Forelimb muscle (tissue), 1 donor: Measurements from ENCODE around the gene KCNJ4. TPM values are rescaled to one million over a fixed set of nuclear protein-coding genes. Genes with fewer than 3 reads are reported as not detected.
"Not testable (repeated sequence)": the region's sequence is repeated elsewhere in the genome, so short reads cannot be mapped to it uniquely, and the experiment has no call there.

Experiments
- DNase-seq: peaks from one replicate; pipeline ENCODE4 v3.0.0-alpha.2; 2013; ENCODE audit warnings: low read depth
- polyA plus RNA-seq: library from polyadenylated mRNA; unstranded; fragments of 120-200 nt; gene quantifications from one replicate; pipeline ENCODE4 v1.2.1, GENCODE V29; 2013; ENCODE audit not compliant: insufficient read length

KCNJ4 gene
- polyA plus RNA-seq, 1 donor, result 0.24 TPM

DNA sequence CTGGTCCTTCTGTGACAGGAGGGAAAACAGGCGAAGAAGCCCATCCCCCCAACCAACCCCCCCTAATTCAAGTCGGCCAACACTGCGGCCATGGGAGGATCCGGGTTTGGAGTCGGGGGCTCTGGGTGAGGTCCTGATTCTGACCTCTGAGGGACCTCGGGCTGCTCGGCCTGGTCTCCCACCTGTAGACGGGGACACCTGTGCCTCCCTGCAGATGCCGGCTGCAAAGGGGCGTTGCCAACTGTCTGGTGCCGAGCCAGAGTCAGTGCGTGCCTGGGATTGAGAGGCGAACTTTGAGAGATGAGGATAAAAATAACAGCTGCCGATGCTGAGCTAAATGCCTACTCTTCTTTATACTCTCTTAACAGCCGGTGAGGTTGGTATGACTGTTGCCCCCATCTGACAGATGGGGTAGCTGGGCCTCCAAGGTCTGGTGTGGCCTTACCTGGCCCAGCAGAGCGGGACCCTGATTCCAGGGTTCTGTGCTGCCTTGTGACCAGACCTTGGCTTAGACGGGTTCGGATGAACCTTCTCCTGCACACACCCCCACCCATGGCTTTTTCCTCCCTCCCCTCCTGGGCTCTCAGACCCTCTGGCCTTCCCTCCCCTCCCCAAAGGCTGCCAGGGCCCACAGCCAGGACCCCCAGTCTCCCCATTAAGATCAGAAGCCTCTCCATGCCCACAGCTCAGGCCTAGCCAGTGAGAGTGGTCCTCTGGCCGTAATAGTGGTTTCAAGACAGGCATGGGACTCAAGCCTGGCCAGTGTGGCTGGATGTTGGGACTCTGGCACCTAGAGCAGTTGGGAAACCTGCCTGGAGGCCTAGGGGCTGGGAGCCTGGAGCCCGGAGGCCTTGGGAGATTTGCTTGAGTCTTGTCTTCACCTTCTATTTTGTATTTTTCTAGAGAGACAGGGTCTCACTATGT lies 41.7 kb downstream of the KCNJ4 start:
- DNase-seq, result no peak

DNA sequence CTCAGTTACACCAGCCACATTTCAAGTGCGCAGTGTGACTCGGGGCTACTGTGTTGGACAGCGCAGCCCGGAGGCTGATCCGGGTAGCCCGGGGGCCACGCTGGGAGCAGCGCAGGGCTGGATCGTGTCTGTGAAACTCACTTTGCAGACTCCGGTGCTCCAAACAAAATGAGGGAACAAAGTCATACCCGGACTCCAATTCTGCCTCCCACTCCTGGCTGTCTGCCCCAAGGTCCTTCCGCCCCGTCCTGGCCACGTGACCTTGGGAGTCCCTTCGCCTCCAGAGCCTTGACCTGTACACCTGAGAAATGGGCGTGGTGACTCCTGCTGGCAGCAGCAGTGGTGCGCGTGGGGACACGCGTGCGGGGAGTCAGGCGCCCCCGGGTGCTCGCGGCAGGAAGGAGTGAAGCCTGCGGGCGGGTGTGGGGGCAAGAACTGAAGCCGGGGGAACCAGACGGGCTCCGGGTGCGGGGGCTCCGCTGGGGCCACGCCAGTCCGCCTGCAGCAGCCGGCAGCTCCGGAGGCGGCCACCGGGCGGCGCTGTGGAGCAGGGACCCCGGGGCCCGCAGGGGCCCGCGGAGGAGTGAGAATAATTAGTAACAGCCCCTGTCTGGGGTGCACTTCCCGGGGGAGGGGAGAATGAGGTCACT lies 42.4 kb downstream of the KCNJ4 start:
- no peak for DNase-seq

DNA sequence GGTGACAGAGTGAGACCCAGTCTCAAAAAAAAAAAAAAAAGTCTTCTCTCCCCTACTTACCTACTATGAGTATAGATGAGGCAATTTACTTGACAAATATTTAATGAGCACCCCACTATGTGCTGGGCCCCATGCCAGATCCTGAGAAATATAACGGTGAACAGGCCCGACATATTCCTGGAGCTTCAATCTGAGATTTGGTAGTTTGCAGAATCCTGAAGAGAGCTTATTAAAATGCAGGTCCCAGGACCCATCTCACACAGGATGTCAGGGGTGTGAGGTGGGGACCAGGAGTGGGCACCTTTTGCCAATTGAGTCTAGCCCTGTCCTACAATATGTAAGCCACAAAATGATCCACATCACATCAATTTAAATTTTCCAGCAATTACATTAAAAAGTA lies 44.0 kb downstream of the KCNJ4 start:
- DNase-seq, result no peak

DNA sequence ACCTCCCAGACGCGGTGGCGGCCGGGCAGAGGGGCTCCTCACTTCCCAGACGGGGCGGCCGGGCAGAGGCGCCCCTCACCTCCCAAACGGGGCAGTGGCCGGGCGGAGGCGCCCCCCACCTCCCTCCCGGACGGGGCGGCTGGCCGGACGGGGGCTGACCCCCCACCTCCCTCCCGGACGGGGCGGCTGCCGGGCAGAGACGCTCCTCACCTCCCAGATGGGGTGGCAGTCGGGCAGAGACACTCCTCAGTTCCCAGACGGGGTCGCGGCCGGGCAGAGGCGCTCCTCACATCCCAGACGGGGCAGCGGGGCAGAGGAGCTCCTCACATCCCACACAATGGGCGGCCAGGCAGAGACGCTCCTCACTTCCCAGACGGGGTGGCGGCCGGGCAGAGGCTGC lies 45.1 kb downstream of the KCNJ4 start:
- not testable (repeated sequence) for DNase-seq

DNA sequence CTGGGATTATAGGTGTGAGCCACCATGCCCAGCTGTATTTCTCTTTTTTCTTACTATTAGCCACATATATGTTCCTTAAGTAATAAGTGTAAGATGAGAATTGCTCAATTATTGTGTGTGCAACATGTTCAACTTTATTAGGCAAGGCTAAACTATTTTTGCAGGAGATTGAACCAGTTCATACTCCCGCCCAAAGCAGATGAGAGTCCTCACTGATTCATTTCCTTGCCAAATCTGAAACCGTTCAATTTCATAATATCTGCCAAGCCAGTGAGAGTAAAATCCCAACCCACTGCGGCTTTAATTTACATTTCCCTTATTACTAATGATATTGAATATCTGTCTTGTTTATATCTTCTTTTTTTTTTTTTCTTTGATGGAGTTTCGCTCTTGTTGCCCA lies 48.4 kb downstream of the KCNJ4 start:
- DNase-seq, result no peak

DNA sequence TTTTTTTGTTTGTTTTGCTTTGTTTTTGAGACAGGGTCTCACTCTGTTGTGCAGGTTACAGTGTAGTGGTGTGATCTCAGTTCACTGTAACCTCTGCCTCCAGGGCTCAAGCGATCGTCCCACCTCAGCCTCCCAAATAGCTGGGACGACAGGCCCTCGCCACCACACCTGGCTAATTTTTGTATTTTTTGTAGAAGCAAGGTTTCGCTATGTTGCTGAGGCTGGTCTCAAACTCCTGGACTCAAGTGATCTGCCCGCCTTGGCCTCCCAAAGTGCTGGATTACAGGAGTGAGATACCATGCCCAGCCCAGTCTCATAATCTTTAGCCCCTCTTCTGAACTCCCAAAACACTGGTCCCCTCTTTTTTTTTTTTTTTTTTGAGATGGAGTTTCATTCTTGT lies 50.6 kb downstream of the KCNJ4 start:
- DNase-seq, result no peak

DNA sequence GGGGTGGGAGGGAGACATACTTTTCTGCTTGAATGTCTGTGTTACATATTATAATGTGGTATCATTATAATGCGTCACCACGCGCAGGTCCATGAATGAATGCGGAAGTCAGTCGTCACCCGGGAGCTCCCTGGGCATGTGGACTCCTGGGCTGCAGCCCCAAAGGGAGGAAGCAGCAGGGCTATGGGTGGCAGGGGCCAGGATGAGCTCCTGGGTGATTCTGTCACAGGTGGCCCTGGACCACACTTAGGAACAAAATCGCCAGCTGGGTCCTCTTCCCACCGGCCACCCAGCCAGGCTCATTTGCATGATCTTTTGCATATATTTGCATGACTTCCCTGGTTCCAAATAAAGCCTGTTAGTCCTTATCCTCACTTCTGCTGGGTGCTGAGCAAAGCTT lies 51.2 kb downstream of the KCNJ4 start:
- DNase-seq, result no peak

DNA sequence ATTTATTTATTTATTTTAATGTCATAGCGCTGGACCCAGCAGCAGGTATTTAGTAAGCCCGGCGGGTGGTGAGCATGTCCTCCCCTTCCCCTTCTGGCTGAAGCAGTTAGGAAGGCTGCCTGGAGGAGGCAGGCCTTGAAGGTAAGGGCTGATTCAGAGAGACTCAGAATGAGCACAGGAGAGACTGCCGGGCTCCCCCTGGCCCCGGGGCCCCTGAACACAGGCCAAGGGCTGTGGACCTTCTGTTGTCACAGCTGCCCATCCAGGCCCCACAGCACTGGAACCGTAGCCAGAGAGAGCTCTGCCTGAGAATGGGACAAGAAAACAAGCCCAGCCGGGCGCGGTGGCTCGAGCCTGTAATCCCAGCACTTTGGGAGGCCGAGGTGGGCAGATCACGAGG lies 52.8 kb downstream of the KCNJ4 start:
- no peak for DNase-seq

DNA sequence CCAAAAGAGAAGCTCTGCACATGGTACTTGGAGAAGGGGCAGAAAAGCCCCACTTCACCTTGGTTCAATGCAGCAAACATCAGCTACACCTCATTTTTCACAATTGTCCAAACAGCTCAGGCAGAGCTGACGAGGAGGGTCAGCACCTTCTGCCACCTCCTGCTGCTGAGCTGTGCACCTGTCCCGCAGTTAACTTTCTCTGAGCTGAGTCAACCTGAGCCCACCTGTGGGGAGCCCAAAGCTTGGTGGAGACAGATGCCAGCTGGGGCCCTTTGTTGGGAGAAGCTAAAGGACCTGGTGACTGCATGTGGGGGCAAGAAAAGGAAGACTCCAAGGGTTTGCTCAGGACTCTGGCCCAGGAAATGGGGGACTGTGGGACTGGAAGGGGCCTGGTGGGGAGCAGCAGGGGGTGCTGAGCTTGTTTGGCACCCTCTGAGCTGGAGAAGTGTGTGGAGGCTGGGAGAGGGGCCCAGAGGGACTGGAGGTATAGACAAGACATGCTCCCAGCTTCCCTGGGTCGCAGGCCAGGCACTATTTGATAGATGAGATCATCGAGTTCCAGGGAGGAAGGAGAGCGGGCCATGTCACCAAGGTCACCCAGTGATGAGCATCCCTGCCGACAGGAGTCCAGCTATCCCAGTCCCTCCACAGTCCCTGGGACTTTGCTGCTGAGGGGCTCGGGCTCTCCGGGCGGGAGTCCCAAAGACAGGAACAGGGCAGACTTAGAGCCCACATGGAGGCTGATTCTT lies 53.5 kb downstream of the KCNJ4 start:
- DNase-seq, result no peak

DNA sequence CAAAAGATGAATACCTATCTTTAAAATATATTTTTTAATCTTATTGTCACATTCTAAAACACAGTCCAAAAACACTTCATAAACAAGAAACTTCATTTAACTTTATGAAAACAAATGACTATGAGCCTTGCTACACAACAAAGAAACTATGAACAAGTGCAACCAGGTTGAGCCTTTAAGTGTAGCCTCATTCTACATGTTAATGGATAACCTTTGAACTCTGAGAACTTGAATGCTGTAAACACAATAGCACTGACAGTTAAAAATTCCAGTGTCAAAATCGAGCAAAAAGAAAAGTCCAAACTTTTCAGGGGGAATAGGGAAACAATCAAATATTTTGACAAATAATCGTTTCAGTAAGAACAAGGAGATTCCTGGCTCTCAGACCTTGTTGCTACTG lies 54.7 kb downstream of the KCNJ4 start:
- DNase-seq, result not testable (repeated sequence)

DNA sequence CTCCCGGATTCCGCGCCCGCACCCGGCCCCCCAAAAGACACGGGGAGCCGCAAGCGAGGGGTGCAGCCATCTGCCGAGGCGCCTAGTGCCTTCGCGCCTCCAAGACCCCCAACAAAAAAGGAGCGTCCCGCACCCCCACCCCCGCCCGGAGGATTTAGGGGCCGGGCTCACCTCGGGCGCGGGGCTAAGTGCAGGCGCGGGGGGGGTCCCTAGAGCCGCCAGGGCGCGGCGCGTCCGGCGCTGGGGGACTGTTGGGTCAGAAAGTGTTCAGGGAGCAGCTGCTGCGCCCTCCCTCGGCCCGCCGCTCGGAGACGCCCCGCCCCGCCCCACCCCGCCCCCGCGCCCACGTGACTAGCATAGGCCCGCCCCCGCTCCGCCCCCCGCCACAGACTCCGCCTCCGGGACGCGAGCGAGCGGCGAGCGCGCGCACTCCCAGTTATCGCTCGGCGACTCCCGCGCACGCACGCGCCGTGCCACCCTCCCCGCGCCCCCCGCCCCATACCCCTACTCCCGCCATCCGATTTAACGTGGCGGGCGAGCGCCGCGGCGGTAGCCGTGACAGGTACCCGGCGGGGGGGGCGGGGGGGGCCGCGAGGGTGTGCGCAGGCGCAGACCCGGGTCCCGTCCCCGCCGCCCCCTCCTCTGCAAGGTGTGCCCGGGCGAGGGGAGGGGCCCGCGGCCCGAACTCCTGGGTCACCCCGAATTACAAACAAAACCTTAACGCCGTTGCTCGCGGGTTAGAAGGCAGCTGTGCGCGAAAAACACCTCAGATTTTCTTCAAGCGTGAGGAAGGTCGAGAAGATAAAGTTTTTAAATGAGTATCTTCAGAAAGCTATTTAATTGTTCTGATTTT lies 56.2 kb downstream of the KCNJ4 start:
- no peak for DNase-seq

DNA sequence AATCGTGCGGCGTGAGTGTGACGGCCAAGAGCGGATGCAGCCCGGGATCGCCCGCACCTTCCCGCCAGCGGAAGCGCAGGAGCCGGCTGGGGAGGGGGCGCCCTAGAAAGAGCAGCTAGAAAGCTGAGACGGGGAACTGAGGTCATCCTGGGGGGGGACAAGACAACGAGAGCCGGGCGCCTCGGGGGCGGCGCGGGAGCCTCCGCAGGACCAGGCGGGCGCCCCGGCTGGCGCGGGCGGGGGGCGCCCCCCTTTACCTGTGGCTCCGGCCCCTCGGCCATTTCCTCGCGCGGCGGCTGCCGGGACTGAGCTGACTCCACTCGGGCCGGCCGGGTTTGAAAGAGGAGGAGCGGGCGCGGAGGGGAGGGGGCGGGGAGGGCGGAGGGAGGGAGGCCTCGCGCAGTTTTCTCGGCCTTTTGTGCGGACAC lies 56.8 kb downstream of the KCNJ4 start:
- not testable (repeated sequence) for DNase-seq

DNA sequence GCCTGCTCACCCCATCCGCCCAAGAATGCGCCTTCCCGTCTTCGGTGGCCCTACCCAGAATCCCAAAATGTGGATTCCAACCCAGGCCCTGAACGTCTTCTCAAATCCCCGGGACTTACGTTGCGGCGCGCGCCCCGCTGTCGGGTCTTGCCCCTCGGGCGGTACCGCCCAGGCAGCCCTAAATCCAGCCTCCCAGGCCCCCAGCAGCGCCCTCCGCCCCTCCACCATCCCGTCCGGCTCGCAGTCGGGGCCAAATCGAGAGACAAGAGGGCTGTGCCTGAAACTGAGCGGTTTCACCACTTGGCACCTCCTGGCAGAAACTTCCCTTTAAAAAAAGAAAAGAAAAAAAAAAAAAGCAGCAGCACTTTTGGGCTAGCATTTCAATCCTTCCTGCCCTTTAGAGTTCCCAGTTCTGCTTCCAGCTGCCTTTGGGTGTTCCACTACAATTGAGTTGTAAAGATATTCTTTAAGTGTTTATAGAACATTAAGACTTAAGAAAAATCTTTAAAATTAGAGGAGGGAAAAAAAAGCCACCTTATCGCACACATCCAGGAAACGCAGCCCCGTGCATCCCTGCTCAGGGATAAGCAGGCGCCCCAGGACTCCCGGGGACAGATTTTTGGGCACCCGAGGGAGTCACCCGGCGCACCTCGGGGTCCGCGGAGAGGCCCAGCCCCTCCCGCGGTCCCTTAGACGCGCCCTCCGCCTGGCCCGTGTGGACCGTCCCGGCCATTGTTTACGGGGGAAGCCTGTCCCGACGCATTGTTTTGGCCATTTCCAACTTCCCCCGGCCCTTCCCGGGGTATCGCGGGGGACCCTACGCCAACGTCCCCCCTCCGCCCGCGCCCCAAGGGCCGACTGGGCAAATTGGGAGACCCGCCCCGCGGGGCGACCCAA lies 57.6 kb downstream of the KCNJ4 start:
- no peak for DNase-seq

DNA sequence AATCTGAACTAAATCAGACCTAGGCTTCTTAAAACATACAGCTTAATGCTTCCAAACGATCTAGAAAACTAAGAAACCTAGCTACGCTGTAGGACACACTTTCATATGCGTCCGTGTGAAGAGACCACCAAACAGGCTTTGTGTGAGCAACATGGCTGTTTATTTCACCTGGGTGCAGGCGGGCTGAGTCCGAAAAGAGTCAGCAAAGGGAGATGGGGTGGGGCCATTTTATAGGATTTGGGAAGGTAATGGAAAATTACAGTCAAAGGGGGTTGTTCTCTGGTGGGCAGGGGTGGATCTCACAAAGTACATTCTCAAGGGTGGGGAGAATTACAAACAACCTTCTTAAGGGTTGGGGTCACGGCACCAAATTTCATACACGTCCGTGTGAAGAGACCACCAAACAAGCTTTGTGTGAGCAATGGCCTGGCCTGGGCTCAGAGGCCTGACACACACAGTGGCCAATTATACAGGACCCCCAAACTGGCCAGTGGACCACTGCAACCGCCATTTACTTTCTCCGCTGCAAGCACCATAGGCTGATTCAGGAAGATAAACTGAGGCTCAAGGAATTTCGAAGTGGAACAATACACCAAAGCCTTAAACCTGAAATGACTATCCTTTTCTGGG lies 58.4 kb downstream of the KCNJ4 start:
- DNase-seq, result not testable (repeated sequence)

DNA sequence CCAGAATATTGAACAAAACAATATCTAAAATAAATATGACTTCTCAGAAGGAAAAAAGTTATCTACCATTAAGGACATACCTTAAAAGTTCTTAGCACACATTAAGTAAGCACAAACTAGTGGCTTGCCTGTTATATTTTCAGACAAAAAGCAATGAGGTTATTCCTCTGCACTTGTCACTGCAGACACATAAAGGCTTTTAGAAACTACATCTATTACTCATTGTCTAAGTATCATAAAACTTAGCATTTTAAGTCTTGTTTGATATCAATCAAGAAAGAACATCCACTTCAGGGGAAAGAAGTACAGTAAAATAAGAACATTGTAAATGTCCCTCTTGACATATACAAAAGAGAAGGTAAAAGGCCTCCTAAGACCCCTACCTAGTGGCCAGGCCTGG lies 59.1 kb downstream of the KCNJ4 start:
- not testable (repeated sequence) for DNase-seq

DNA sequence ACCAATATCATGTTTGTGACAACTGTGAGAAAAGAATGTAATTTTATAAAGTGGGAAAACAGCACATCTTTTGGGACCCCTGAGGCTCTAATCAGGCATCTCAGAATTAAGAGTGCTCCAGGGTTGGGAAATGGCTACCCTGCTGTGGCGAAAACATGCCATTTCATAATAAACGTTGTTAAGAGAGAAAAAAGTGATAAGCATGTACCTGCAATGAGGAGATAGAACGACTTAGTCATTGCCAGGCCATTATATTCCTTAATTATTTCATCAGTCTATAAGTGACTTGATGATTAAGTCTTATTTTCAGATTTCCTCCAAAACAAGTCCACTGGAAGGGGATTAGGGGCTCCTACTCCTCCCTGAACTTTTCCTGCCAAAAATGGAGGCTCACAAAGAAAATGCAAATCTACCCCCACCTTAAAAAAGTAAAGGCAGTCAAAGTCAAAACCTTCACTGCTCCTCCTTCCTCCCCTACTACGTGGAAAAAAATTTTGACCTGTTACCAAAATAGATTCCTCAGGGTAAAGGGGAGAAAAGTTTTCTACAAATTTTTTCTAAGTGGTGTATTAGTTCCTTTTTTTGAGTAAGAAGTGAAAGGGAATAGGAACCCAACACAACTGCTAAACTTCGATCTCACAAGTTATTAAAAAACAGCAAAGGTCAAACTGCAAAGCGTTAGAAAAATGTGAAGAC lies 59.9 kb downstream of the KCNJ4 start:
- not testable (repeated sequence) for DNase-seq

DNA sequence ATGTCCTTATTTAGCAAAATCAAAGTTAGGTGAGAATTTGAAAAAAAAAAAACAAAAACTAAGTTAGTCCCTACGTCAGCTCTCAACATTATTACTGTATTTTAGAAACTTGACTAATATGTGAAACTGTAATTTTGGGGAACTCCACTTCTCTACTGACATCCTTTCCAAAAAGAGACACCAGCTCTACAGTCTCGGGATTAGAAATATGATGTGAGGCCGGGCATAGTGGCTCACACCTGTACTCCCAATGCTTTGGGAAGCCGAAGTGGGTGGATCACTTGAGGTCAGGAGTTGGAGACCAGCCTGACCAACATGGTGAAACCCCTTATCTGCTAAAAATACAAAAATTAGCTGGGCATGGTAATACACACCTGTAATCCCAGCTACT lies 65.6 kb downstream of the KCNJ4 start:
- DNase-seq, result not testable (repeated sequence)

DNA sequence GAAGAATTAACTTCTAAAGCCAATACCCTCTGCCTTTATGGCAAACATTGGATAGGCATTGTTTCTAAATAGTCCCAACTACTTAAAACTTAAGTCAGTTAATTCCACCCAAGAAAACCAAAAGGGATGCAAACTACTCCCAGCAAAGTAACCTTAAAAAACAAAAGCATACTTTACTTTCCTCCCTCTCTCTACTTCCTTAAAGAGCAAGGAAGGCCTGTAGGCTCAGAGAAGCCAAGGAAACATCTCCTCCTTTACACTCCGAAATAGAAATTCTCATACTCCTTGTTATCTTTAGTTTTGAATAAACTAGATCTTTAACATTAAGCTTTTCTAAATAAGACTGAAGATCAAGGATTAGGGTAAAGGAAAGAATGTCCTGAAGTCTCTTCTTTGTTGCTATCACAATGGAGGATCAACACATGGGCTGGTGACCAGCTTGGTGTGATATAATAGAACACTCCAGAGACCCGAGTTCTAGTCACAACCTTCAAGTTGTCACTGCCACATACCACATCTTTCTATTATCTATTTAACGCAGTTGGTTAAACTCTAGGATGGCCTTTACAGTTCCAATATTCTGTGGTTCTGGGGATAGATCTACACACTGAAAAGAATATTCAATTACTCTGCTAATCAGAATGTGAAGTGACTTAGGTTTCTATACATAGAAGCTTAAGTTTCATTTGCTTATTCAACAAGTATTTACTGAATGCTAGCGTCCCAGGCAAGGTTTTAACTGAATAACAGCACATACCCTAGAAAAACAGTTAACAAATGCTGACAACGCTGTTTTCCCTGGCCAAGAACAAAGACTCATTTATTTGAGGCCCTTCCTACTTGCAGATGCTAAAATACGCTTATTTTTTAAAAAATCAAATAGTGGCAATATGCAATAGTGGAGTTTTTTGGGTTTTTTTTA lies 66.2 kb downstream of the KCNJ4 start:
- DNase-seq, result not testable (repeated sequence)
